DOHH2 (cell line): ENCODE measurements around the gene APOC3.

ENCODE experiments used
- H3F3A ChIP-seq: fragments of 200-600 bp; sonication (generic), shearing (Covaris generic); 2 replicates; pipeline ENCODE4 v1.6.0; 2016; ENCODE audit warnings: antibody characterized with exemption, mild to moderate bottlenecking; ENCODE audit not compliant: control insufficient read depth, insufficient read depth
- H3K27ac ChIP-seq: fragments of 200-600 bp; sonication (generic); 2 replicates; pipeline ENCODE4 v1.5.1; 2014; ENCODE audit warnings: low read depth, mild to moderate bottlenecking, low read length, moderate library complexity
- H3K27me3 ChIP-seq: fragments of 200-600 bp; sonication (generic); 2 replicates; pipeline ENCODE4 v1.6.1; 2014; ENCODE audit warnings: mild to moderate bottlenecking, low read length, mixed read lengths; ENCODE audit not compliant: control insufficient read depth
- H3K36me3 ChIP-seq: fragments of 200-600 bp; sonication (generic); 2 replicates; pipeline ENCODE4 v1.6.1; 2014; ENCODE audit warnings: mild to moderate bottlenecking, low read length, moderate library complexity, mixed read lengths; ENCODE audit not compliant: control insufficient read depth
- H3K4me1 ChIP-seq: fragments of 200-600 bp; sonication (generic); 2 replicates; pipeline ENCODE4 v1.6.1; 2014; ENCODE audit warnings: mild to moderate bottlenecking, low read length, mixed read lengths; ENCODE audit not compliant: control insufficient read depth
- H3K4me2 ChIP-seq: fragments of 200-600 bp; sonication (generic); 2 replicates; pipeline ENCODE4 v1.6.0; 2014; ENCODE audit warnings: mild to moderate bottlenecking, low read length, moderate library complexity
- H3K4me3 ChIP-seq: fragments of 200-600 bp; sonication (generic); 2 replicates; pipeline ENCODE4 v1.5.1; 2014; ENCODE audit warnings: mild to moderate bottlenecking, low read length, mixed read lengths
- H3K79me2 ChIP-seq: fragments of 200-600 bp; sonication (generic); 2 replicates; pipeline ENCODE4 v1.6.1; 2014; ENCODE audit warnings: mild to moderate bottlenecking, low read length, mixed read lengths; ENCODE audit not compliant: control insufficient read depth
- H3K9me2 ChIP-seq: fragments of 200-600 bp; sonication (generic); replicated peaks from 2 replicates; pipeline ENCODE4 v1.6.1; 2014; ENCODE audit warnings: mild to moderate bottlenecking, low read length, mixed read lengths; ENCODE audit not compliant: control insufficient read depth
- H3K9me3 ChIP-seq: fragments of 200-600 bp; sonication (generic); 2 replicates; pipeline ENCODE4 v1.6.1; 2014; ENCODE audit warnings: antibody characterized with exemption, low read length, mixed read lengths; ENCODE audit not compliant: control insufficient read depth, insufficient read depth
- H4K20me1 ChIP-seq: fragments of 200-600 bp; sonication (generic); 2 replicates; pipeline ENCODE4 v1.6.0; 2014; ENCODE audit warnings: low read depth, mild to moderate bottlenecking, antibody characterized with exemption, low read length, moderate library complexity; ENCODE audit not compliant: control insufficient read depth, insufficient read depth
- EZH2phosphoT487 ChIP-seq: fragments of 200-600 bp; sonication (generic); IDR thresholded peaks from 2 replicates; pipeline ENCODE4 v1.6.1; 2017; ENCODE audit warnings: borderline replicate concordance, mild to moderate bottlenecking, antibody characterized with exemption, low read length, moderate library complexity, mixed read lengths
- TF ChIP-seq, protein P1 (sequence below): fragments of 200-600 bp; sonication (generic); IDR thresholded peaks from one replicate; pipeline ENCODE4 v1.5.1; 2014; ENCODE audit warnings: antibody characterized with exemption, mild to moderate bottlenecking, low read depth, low read length; ENCODE audit not compliant: poor library complexity, severe bottlenecking

Gene APOC3

DNA sequence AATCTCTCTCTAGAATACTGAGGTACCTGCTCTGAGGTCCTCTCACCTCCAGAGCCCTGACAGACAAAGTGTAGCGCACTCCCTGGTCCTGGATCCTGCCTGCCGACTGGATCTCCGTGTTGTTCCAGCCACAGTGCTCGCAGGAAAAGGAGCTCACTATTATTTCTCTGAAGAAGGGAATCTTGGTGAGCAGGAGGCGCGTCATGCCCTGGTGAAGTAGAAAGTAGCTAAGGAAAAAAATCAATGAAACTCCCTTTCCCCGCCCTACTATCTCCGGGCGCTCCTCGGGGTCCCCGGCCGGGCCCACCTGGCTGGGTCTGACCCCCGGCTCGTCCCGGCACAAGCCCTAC, 42.3 kb upstream of the APOC3 start:
- Histone ChIP-seq H3F3A (no peaks in the 10 kb centered on the region), H3K27me3 (no peaks in the 10 kb centered on the region), H3K4me3 (peak overlapping the region; percentile 95), H3K79me2 (peaks cover 28% of the 10 kb centered on the region), H4K20me1 (no peaks in the 10 kb centered on the region), H3K9me3 (no peaks in the 10 kb centered on the region), H3K4me1 (peaks cover 21% of the 10 kb centered on the region), H3K36me3 (peaks cover 53% of the 10 kb centered on the region), H3K4me2 (peak overlapping the region; percentile 77), H3K27ac (no peak overlapping the region), H3K9me2 (no peaks in the 10 kb centered on the region)
- TF ChIP-seq, protein P1, sequence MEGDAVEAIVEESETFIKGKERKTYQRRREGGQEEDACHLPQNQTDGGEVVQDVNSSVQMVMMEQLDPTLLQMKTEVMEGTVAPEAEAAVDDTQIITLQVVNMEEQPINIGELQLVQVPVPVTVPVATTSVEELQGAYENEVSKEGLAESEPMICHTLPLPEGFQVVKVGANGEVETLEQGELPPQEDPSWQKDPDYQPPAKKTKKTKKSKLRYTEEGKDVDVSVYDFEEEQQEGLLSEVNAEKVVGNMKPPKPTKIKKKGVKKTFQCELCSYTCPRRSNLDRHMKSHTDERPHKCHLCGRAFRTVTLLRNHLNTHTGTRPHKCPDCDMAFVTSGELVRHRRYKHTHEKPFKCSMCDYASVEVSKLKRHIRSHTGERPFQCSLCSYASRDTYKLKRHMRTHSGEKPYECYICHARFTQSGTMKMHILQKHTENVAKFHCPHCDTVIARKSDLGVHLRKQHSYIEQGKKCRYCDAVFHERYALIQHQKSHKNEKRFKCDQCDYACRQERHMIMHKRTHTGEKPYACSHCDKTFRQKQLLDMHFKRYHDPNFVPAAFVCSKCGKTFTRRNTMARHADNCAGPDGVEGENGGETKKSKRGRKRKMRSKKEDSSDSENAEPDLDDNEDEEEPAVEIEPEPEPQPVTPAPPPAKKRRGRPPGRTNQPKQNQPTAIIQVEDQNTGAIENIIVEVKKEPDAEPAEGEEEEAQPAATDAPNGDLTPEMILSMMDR = no peak
- TF ChIP-seq EZH2phosphoT487 = no peak

DNA sequence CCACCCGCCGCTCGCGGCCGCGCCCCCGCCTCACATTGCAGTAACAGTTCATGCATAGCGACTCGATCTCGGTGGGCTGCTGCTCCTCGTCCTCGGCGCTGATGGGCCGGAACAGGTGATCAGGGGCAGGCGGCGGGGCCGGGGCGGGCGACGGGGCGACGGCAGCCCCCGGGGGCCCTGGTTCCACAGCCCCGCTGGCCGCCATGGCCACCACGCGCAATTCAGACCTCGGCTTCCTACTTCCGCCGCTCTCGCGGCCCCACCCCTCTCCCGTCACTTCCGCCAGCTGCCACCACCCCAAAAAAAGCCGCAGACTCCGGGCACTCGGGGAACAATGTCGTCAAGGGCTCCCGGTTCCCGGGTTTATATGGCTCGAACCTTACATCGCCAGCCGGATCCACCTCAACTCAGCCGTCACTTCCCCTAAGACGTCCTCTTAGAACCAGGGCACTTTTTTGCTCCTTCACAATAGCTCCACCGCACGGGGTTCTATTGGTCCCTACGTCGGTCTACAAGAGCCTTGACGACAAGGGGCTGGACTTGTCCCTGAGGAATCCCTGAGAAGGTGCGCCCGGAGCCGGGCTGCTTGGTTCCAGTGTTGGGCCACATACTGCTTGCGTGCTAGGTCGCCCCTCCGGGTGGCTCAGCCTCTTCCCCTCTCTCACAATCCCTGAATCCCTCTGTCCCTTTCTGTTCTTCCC, 41.8 kb upstream of the APOC3 start, which contains the start of gene ZPR1:
ZPR1 (minus strand) TSS at position 238 of the 701 bp plus-strand sequence; CDS start at position 205, 33 bp downstream.
- H3K4me3 ChIP-seq = peak within 1 kb of the TSS; percentile 95
- no peaks in the 10 kb centered on the region for H3K27me3 ChIP-seq
- peaks cover 28% of the 10 kb centered on the region for H3K79me2 ChIP-seq
- peaks cover 48% of the 10 kb centered on the region for H3K36me3 ChIP-seq
- TF ChIP-seq, protein P1 = no peak
- TF ChIP-seq EZH2phosphoT487 = no peak
- no peaks in the 10 kb centered on the region for H4K20me1 ChIP-seq
- no peaks in the 10 kb centered on the region for H3K9me3 ChIP-seq
- no peak within 1 kb of the TSS for H3K27ac ChIP-seq
- H3F3A ChIP-seq = no peaks in the 10 kb centered on the region
- peaks cover 21% of the 10 kb centered on the region for H3K4me1 ChIP-seq
- no peaks in the 10 kb centered on the region for H3K9me2 ChIP-seq
- peak within 1 kb of the TSS; percentile 77 for H3K4me2 ChIP-seq

GRCh38 chr11:116788534-116788933, 41.2 kb upstream of the APOC3 start:
- Histone ChIP-seq H3K79me2 (peaks cover 28% of the 10 kb centered on the region), H3K27ac (no peak overlapping the region), H4K20me1 (no peaks in the 10 kb centered on the region), H3K4me3 (peak overlapping the region; percentile 95), H3K9me2 (no peaks in the 10 kb centered on the region), H3K27me3 (no peaks in the 10 kb centered on the region), H3K4me1 (peaks cover 21% of the 10 kb centered on the region), H3K36me3 (peaks cover 42% of the 10 kb centered on the region), H3K4me2 (peak overlapping the region; percentile 77), H3K9me3 (no peaks in the 10 kb centered on the region), H3F3A (no peaks in the 10 kb centered on the region)
- TF ChIP-seq, protein P1 = no peak
- no peak for TF ChIP-seq EZH2phosphoT487
